Measurements from ENCODE around the gene KRTAP4-11.
"Not testable (repeated sequence)": the region's sequence is repeated elsewhere in the genome, so short reads cannot be mapped to it uniquely, and the experiment has no call there.

The KRTAP4-11 gene

GRCh38 chr17:41123292-41123990, 5.3 kb upstream of the KRTAP4-11 start:
- not testable (repeated sequence) for DNase-seq

DNA sequence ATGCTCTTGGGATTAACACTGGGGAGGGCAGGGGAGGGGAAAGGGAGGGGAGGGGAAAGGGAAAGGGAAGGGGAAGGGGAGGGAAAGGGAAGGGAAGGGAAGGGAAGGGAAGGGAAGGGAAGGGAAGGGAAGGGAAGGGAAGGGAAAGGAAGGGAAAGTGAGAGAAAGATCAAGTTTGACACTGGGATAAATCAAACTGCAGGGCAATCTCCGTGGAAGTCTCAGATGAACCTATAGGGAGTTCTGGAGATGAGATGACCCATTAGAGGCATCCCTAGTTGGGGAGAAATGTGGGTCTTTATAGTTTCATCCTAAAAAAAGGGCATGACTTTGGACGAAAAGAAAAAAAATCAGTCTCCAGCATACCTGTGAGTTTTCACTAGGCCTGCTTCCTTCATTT, 3.6 kb upstream of the KRTAP4-11 start:
- no peak for DNase-seq

- not testable (repeated sequence) for DNase-seq
Measured at GRCh38 chr17:41119696-41120690, 1.8 kb upstream of the KRTAP4-11 start.

- no peak for DNase-seq
Measured at GRCh38 chr17:41118721-41119120, 548 bp upstream of the KRTAP4-11 start.

DNA sequence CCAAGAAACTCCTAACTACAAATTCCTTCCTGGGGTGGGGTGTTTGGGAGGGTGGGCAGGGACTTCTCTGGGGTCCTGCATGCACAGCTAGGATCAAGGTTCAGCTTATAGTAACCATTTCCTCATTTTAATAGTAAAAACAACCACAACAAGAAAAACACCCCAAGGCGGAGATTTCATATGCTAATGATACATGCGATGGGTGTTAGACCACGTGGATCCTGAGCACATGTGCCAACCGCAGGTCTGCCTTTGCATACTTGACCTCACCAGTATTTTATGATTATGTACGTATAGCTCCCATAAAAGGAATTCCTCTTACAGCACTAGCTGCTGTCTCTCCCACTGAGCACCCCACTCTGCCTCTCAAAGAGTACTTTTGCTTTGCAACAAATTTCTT, 1.9 kb downstream of the KRTAP4-11 start:
- no peak for DNase-seq

GRCh38 chr17:41111151-41111885, 6.9 kb downstream of the KRTAP4-11 start:
- no peak for DNase-seq

DNA sequence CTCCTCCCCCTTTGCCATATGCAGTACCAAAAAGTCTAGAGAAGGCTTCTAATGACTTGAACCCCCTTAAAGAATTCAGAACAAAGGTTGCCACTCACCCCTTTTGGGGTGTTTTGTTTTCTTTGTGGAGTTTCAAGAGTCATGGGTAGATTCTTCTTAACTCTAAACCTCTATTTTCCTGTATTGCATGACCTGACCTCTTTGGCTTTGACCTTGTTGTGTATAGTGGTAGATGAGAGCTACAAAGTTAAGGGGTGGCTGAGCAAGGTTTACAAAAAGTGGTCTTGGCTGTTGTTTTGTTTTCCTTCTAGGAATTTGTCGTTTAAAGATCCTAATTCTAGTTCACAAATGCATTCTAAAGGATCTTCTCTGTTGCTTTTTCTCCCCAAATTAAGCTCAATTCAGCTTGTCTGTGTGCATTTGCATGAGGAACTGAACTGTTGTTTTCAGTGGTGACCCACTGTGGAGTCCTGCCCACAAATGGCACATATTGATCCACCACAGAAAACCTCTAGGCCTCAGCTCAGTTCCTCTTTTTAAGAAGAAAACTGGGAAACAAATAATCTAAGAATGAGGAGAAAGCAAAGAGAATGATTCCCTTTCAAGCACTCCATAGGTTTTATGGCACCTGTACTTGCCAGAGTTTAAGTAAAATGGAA, 9.3 kb downstream of the KRTAP4-11 start:
- not testable (repeated sequence) for DNase-seq

- DNase-seq, result no peak
Measured at GRCh38 chr17:41107941-41108450, 10.2 kb downstream of the KRTAP4-11 start.

DNA sequence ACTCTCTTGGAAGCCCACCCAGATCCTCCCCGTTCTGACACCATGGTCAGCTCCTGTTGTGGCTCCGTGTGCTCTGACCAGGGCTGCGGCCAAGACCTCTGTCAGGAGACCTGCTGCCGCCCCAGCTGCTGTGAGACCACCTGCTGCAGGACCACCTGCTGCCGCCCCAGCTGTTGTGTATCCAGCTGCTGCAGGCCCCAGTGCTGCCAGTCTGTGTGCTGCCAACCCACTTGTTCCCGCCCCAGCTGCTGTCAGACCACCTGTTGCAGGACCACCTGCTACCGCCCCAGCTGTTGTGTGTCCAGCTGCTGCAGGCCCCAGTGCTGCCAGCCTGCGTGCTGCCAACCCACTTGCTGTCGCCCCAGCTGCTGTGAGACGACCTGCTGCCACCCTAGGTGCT, 12.8 kb downstream of the KRTAP4-11 start, which contains the start of gene KRTAP4-9:
Gene KRTAP4-9, plus strand, starts transcription at position 43 of the 400 bp plus-strand sequence. Its CDS starts 0 bp downstream, at position 43.
- not testable (repeated sequence) for DNase-seq

- not testable (repeated sequence) for DNase-seq
Measured at GRCh38 chr17:41104386-41105038, 13.7 kb downstream of the KRTAP4-11 start.

- DNase-seq, result no peak
Measured at GRCh38 chr17:41103896-41104295, 14.3 kb downstream of the KRTAP4-11 start.

DNA sequence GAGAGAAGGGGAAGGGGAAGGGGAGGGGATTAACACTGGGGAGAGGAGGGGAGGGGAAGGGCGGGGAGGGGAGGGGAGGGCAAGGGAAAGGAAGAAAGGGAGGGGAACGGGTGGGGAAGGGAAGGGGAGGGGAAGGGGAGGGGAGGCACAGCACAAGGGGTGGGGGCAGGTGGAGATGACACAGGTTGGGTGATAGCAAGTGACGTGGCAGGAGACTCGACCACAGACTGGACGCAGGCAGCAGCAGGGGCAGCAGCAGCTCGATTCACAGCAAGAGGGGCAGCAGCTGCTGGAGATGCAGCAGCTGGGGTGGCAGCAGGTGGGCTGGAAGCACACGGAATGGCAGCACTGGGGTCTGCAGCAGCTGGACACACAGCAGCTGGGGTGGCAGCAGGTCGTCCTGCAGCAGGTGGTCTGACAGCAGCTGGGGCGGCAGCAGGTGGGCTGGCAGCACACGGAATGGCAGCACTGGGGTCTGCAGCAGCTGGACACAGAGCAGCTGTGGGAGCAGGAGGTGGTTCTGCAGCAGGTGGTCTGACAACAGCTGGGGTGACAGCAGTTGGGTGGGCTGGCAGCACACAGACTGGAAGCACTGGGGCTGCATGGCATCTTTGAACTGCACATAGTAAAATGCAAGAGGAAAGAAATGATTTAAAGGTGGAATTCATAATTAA, 16.4 kb downstream of the KRTAP4-11 start, which contains the start of gene KRTAP4-16:
Gene KRTAP4-16, minus strand, starts transcription at position 624 of the 674 bp plus-strand sequence. Its CDS starts 0 bp downstream, at position 624.
- no peak for DNase-seq

GRCh38 chr17:41099682-41100480, 18.3 kb downstream of the KRTAP4-11 start:
- not testable (repeated sequence) for DNase-seq

DNA sequence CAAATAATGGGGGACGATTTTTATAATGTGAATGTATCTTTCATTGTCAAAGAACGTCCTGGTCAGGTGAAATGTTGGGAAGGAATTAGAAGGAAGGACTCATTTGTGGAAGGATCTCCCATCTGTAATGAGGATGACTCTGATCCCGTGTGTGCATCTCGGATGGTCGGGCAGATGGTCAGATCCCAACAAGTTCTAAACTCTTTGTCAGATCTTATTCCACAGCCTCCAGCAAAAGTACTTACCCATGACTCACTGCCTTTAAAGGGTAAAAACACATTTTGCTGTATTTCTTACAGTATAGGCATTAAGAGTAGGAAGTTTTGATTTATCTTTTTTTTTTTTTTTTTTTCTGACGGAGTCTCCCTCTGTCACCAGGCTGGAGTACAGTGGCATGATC, 19.7 kb downstream of the KRTAP4-11 start:
- DNase-seq, result no peak

DNA sequence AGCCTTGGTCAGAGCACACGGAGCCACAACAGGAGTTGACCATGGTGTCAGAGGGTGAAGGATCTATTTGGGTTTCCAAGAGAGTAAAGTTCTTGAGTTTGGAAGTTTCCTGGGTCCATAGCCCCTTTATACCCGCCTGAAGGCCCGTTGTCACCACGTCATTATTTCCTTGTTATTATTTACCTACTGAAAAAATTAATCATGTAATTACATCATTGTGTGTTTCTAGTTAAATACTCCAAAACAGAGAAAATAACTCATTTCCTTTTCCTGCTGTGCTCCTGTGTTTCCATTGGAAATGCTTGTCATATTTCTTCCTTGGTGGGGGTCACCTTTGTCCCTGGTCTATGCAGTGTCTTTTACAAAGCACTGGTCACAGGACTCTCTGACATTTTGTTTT, 20.1 kb downstream of the KRTAP4-11 start, which contains the start of gene KRTAP4-8:
Gene KRTAP4-8, minus strand, starts transcription at position 101 of the 400 bp plus-strand sequence. Its CDS starts 58 bp downstream, at position 43.
- DNase-seq, result no peak

DNA sequence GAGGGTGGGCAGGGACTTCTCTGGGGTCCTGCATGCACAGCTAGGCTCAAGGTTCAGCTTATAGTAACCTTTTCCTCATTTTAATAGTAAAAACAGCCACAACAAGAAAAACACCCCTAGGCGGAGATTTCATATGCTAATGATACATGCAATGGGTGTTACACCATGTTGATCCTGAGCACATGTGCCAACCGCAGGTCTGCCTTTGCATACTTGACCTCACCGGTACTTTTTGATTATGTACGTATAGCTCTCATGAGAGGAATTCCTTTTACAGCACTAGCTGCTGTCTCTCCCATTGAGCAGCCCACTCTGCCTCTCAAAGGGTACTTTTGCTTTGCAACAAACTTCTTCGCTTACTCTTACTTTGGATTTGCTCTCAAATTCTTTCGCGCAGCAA, 22.1 kb downstream of the KRTAP4-11 start:
- DNase-seq, result no peak

GRCh38 chr17:41088760-41089352, 29.3 kb downstream of the KRTAP4-11 start:
- DNase-seq, result not testable (repeated sequence)

DNA sequence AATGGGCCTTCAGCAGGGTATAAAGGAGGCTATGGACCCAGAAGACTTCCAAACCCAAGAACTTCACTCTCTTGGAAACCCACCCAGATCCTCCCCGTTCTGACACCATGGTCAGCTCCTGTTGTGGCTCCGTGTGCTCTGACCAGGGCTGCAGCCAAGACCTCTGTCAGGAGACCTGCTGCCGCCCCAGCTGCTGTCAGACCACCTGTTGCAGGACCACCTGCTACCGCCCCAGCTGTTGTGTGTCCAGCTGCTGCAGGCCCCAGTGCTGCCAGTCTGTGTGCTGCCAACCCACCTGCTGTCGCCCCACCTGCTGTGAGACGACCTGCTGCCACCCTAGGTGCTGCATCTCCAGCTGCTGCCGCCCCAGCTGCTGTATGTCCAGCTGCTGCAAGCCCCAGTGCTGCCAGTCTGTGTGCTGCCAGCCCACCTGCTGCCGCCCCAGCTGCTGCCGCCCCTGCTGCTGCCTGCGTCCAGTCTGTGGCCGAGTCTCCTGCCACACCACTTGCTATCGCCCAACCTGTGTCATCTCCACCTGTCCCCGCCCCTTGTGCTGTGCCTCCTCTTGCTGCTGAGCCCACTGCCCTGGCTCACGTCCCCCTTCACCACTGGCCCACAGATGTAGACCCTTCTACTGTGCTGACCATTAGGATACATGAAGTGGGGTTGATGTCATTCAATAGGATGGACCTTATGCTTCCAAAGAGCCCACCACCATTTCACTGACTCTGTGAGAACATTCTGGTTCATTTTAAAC, 33.9 kb downstream of the KRTAP4-11 start, which contains the start of gene KRTAP4-7:
Gene KRTAP4-7, plus strand, starts transcription at position 51 of the 757 bp plus-strand sequence. Its CDS starts 57 bp downstream, at position 108.
- DNase-seq, result not testable (repeated sequence)

Data from right hindlimb (tissue), 1 donor.